ENCODE results near the gene HIVEP3.

Gene HIVEP3

GRCh38 chr1:41592451-41593125 lies 326.1 kb downstream of the HIVEP3 start:
- Histone ChIP-seq H3K27me3 (ENCODE audit: control insufficient read depth in 3 of 3, insufficient read depth in 3 of 3, low read depth in 1 of 3, low read length in 3 of 3) (no peaks in the 10 kb centered on the region), H3K4me1 (ENCODE audit: control insufficient read depth in 2 of 2, insufficient read depth in 1 of 2, low read depth in 1 of 2, low read length in 2 of 2) (no peaks in the 10 kb centered on the region), H3K4ac (ENCODE audit: low read length) (no peak overlapping the region), H2BK12ac (ENCODE audit: low read length) (no peak overlapping the region), H2BK15ac (ENCODE audit: low read length) (no peak overlapping the region), H2BK5ac (ENCODE audit: low read length) (no peak overlapping the region), H2AK5ac (ENCODE audit: low read depth, low read length) (no peak overlapping the region), H4K8ac (ENCODE audit: low read depth, low read length) (no peak overlapping the region), H3K27ac (replicated peaks; ENCODE audit: low read length) (no peak overlapping the region), H3K36me3 (replicated peaks in 1 of 2; ENCODE audit: control insufficient read depth in 2 of 2, insufficient read depth in 2 of 2, low read length in 2 of 2) (no peaks in the 10 kb centered on the region), H3K9ac (ENCODE audit: low read depth, low read length, poor library complexity) (no peak overlapping the region), H3K4me3 (ENCODE audit: low read length in 2 of 2) (no peak overlapping the region), H3K14ac (ENCODE audit: low read length) (no peak overlapping the region), H3K79me1 (ENCODE audit: low read depth, low read length) (no peaks in the 10 kb centered on the region), H2BK120ac (ENCODE audit: low read depth, low read length) (no peak overlapping the region), H4K91ac (ENCODE audit: low read depth, low read length, poor library complexity) (no peak overlapping the region), H3K9me3 (replicated peaks in 1 of 2; ENCODE audit: control insufficient read depth in 2 of 2, insufficient read depth in 1 of 2, low read depth in 1 of 2, low read length in 2 of 2) (no peaks in the 10 kb centered on the region), H3K23ac (ENCODE audit: low read depth, low read length, poor library complexity) (no peak overlapping the region), H2AFZ (ENCODE audit: low read length) (no peak overlapping the region), H3K18ac (ENCODE audit: low read length) (no peak overlapping the region), H3K4me2 (ENCODE audit: insufficient read depth, low read length, poor library complexity, severe bottlenecking) (no peak overlapping the region)
- DNase-seq (ENCODE audit: low spot score): no peak
- WGBS, 2 donors (ENCODE audit: extremely low coverage in 2 of 2, insufficient read length in 2 of 2, insufficient replicate concordance in 1 of 2): no CpG with 5 or more reads among the region's 5 CpGs

DNA sequence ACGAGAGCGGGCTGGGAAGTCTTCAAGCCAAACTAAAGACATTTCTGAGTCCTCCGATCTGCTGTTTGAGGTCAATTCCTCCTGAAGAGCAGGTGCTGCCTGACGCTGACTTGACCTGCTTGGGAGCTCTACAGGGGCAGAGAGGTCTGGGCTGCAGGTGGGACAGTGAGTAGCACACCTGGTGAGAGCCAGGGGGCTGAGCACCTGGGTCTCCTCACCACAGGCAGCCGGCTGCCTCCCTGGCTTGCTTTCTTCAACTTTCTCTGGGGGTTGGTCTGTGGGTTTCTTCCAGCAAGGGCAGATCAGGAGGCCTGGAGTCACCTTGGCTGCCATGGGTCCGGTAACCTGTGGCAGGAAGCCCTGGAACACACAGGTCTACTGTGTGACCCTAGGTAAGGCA lies 326.8 kb downstream of the HIVEP3 start:
- H3K4me3 ChIP-seq (ENCODE audit: low read length in 2 of 2): no peak overlapping the region
- no peaks in the 10 kb centered on the region for H3K36me3 ChIP-seq (replicated peaks in 1 of 2; ENCODE audit: control insufficient read depth in 2 of 2, insufficient read depth in 2 of 2, low read length in 2 of 2)
- no peak overlapping the region for H3K18ac ChIP-seq (ENCODE audit: low read length)
- no peak overlapping the region for H4K91ac ChIP-seq (ENCODE audit: low read depth, low read length, poor library complexity)
- no peaks in the 10 kb centered on the region for H3K9me3 ChIP-seq (replicated peaks in 1 of 2; ENCODE audit: control insufficient read depth in 2 of 2, insufficient read depth in 1 of 2, low read depth in 1 of 2, low read length in 2 of 2)
- no peak overlapping the region for H2BK120ac ChIP-seq (ENCODE audit: low read depth, low read length)
- no peak overlapping the region for H3K14ac ChIP-seq (ENCODE audit: low read length)
- H2BK12ac ChIP-seq (ENCODE audit: low read length): no peak overlapping the region
- no peak overlapping the region for H3K4me2 ChIP-seq (ENCODE audit: insufficient read depth, low read length, poor library complexity, severe bottlenecking)
- no peak overlapping the region for H3K23ac ChIP-seq (ENCODE audit: low read depth, low read length, poor library complexity)
- H2BK15ac ChIP-seq (ENCODE audit: low read length): no peak overlapping the region
- no peak for DNase-seq (ENCODE audit: low spot score)
- no peak overlapping the region for H2AK5ac ChIP-seq (ENCODE audit: low read depth, low read length)
- WGBS, 2 donors (ENCODE audit: extremely low coverage in 2 of 2, insufficient read length in 2 of 2, insufficient replicate concordance in 1 of 2): no CpG with 5 or more reads among the region's 6 CpGs
- H3K27me3 ChIP-seq (ENCODE audit: control insufficient read depth in 3 of 3, insufficient read depth in 3 of 3, low read depth in 1 of 3, low read length in 3 of 3): no peaks in the 10 kb centered on the region
- no peak overlapping the region for H3K27ac ChIP-seq (replicated peaks; ENCODE audit: low read length)
- H2AFZ ChIP-seq (ENCODE audit: low read length): no peak overlapping the region
- no peak overlapping the region for H2BK5ac ChIP-seq (ENCODE audit: low read length)
- H3K79me1 ChIP-seq (ENCODE audit: low read depth, low read length): no peaks in the 10 kb centered on the region
- H3K9ac ChIP-seq (ENCODE audit: low read depth, low read length, poor library complexity): no peak overlapping the region
- no peak overlapping the region for H4K8ac ChIP-seq (ENCODE audit: low read depth, low read length)
- no peak overlapping the region for H3K4ac ChIP-seq (ENCODE audit: low read length)
- no peaks in the 10 kb centered on the region for H3K4me1 ChIP-seq (ENCODE audit: control insufficient read depth in 2 of 2, insufficient read depth in 1 of 2, low read depth in 1 of 2, low read length in 2 of 2)

DNA sequence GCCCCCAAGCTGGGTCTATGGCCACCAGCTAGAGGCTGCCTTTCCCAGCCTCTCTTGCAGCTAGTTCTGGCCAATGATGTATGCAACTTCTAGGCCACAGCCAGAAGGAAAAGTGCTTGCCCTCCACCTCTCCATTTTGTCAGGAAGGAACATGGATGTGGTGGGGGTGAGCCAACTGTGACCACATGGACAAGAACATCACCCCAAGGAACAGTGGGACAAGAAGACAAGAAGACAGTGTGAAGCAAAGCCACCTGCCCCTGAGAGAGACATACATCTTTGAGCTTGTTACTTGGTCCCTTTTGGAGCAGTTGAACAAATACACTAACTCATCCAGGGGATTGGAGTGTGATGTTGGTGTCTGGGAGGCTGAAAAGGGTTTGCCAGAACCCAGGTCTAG lies 328.4 kb downstream of the HIVEP3 start:
- H4K8ac ChIP-seq (ENCODE audit: low read depth, low read length): no peak overlapping the region
- no peak overlapping the region for H4K91ac ChIP-seq (ENCODE audit: low read depth, low read length, poor library complexity)
- H3K27ac ChIP-seq (replicated peaks; ENCODE audit: low read length): no peak overlapping the region
- H3K14ac ChIP-seq (ENCODE audit: low read length): no peak overlapping the region
- H2BK120ac ChIP-seq (ENCODE audit: low read depth, low read length): no peak overlapping the region
- no peak overlapping the region for H2AK5ac ChIP-seq (ENCODE audit: low read depth, low read length)
- no peak overlapping the region for H3K18ac ChIP-seq (ENCODE audit: low read length)
- H2BK12ac ChIP-seq (ENCODE audit: low read length): no peak overlapping the region
- H3K4me3 ChIP-seq (ENCODE audit: low read length in 2 of 2): no peak overlapping the region
- H3K27me3 ChIP-seq (ENCODE audit: control insufficient read depth in 3 of 3, insufficient read depth in 3 of 3, low read depth in 1 of 3, low read length in 3 of 3): no peaks in the 10 kb centered on the region
- H3K4ac ChIP-seq (ENCODE audit: low read length): no peak overlapping the region
- DNase-seq (ENCODE audit: low spot score): no peak
- H3K36me3 ChIP-seq (replicated peaks in 1 of 2; ENCODE audit: control insufficient read depth in 2 of 2, insufficient read depth in 2 of 2, low read length in 2 of 2): no peaks in the 10 kb centered on the region
- H3K23ac ChIP-seq (ENCODE audit: low read depth, low read length, poor library complexity): no peak overlapping the region
- no peak overlapping the region for H2BK15ac ChIP-seq (ENCODE audit: low read length)
- H3K4me1 ChIP-seq (ENCODE audit: control insufficient read depth in 2 of 2, insufficient read depth in 1 of 2, low read depth in 1 of 2, low read length in 2 of 2): no peaks in the 10 kb centered on the region
- no peaks in the 10 kb centered on the region for H3K79me1 ChIP-seq (ENCODE audit: low read depth, low read length)
- H3K9ac ChIP-seq (ENCODE audit: low read depth, low read length, poor library complexity): no peak overlapping the region
- H2BK5ac ChIP-seq (ENCODE audit: low read length): no peak overlapping the region
- no peak overlapping the region for H3K4me2 ChIP-seq (ENCODE audit: insufficient read depth, low read length, poor library complexity, severe bottlenecking)
- H3K9me3 ChIP-seq (replicated peaks in 1 of 2; ENCODE audit: control insufficient read depth in 2 of 2, insufficient read depth in 1 of 2, low read depth in 1 of 2, low read length in 2 of 2): no peaks in the 10 kb centered on the region
- no peak overlapping the region for H2AFZ ChIP-seq (ENCODE audit: low read length)

GRCh38 chr1:41589395-41589794 lies 329.3 kb downstream of the HIVEP3 start:
- Histone ChIP-seq H3K27ac (replicated peaks; ENCODE audit: low read length) (no peak overlapping the region), H3K4ac (ENCODE audit: low read length) (no peak overlapping the region), H3K14ac (ENCODE audit: low read length) (no peak overlapping the region), H3K9me3 (replicated peaks in 1 of 2; ENCODE audit: control insufficient read depth in 2 of 2, insufficient read depth in 1 of 2, low read depth in 1 of 2, low read length in 2 of 2) (no peaks in the 10 kb centered on the region), H3K36me3 (replicated peaks in 1 of 2; ENCODE audit: control insufficient read depth in 2 of 2, insufficient read depth in 2 of 2, low read length in 2 of 2) (no peaks in the 10 kb centered on the region), H2BK15ac (ENCODE audit: low read length) (no peak overlapping the region), H3K23ac (ENCODE audit: low read depth, low read length, poor library complexity) (no peak overlapping the region), H2BK5ac (ENCODE audit: low read length) (no peak overlapping the region), H3K9ac (ENCODE audit: low read depth, low read length, poor library complexity) (no peak overlapping the region), H3K27me3 (ENCODE audit: control insufficient read depth in 3 of 3, insufficient read depth in 3 of 3, low read depth in 1 of 3, low read length in 3 of 3) (no peaks in the 10 kb centered on the region), H3K4me3 (ENCODE audit: low read length in 2 of 2) (no peak overlapping the region), H3K79me1 (ENCODE audit: low read depth, low read length) (no peaks in the 10 kb centered on the region), H2BK12ac (ENCODE audit: low read length) (no peak overlapping the region), H3K18ac (ENCODE audit: low read length) (no peak overlapping the region), H3K4me2 (ENCODE audit: insufficient read depth, low read length, poor library complexity, severe bottlenecking) (no peak overlapping the region), H2BK120ac (ENCODE audit: low read depth, low read length) (no peak overlapping the region), H2AFZ (ENCODE audit: low read length) (no peak overlapping the region), H4K91ac (ENCODE audit: low read depth, low read length, poor library complexity) (no peak overlapping the region), H2AK5ac (ENCODE audit: low read depth, low read length) (no peak overlapping the region), H4K8ac (ENCODE audit: low read depth, low read length) (no peak overlapping the region), H3K4me1 (ENCODE audit: control insufficient read depth in 2 of 2, insufficient read depth in 1 of 2, low read depth in 1 of 2, low read length in 2 of 2) (no peaks in the 10 kb centered on the region)
- WGBS, 2 donors (ENCODE audit: extremely low coverage in 2 of 2, insufficient read length in 2 of 2, insufficient replicate concordance in 1 of 2): no CpG with 5 or more reads among the region's 5 CpGs
- DNase-seq (ENCODE audit: low spot score): no peak
